ENCODE measurements around the gene CNNM2. TPM values are rescaled to one million over a fixed set of nuclear protein-coding genes. Genes with fewer than 3 reads are reported as not detected.
A peak's percentile ranks its signal among the peaks of the same experiment; 100 is the strongest.

Gene CNNM2
- polyA plus RNA-seq, 3 donors from 2014 or later = 5.3 to 6.5 (median 5.8) TPM

DNA sequence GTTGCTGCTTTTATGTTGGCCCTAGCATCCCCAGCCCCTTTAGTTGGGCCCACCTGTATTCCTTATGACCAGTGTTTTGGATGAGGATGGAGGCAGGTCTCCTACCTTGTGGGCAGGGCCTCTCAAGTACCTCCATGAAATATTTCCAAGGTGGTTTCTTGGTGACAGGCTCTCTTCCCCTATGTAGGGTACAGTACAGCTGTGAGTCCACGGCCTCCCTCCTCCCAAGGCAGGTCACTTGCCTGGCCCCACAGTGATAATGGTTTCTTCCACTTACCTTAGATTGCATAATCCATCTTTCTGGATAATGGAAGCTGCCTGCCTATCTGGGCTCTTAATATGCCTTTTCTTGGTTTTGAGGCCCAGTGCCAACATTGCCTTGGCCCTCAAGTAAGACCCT is 164.6 kb downstream of the CNNM2 start:
- Mint-ChIP-seq H3K4me1 (no peaks in the 10 kb centered on the region), H3K27me3 (ENCODE audit: low read depth in 3 of 3) (peaks cover 2 to 3% (median 2%) of the 10 kb centered on the region in 3 donors), H3K36me3 (peaks cover 4 to 34% (median 8%) of the 10 kb centered on the region in 3 donors), H3K27ac (peak overlapping the region in 3 of 6 donors; percentile 15 to 61 (median 37)), H3K4me3 (no peak overlapping the region), H3K9me3 (no peaks in the 10 kb centered on the region)
- DNase-seq = no peak

DNA sequence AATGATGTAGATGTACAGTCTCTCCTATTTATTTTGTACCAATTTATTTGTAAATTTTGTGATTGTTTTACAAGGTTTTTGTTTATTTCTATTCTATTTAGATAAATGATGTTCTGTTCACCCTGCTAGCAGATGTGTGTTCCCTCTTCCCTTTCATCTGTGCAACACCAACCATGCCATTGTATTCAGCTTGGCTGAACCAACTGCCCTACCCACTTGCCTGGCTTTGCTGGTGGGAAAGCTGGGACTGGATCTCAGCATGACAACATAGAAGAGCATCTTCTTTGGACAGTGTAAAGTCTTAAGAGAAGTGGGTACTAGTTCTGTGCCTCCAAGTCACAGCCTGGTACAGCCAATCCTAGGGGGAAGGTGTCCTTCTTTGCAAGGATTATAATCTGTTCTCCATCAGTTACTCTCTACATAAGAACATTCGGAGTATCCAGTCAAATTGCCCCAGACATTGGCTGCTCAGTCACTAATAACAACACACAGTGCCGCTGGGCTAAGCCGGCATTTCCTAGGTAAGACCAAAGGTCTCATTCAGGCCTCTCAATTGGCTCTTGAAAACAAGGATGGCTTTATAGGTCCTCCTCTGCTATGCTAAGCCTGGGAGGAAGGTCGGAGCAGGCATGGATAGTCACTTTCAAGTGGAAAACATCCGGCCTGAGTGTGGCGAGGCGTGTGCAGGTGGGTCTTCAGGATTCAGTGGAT is 165.3 kb downstream of the CNNM2 start:
- H3K4me1 Mint-ChIP-seq = no peaks in the 10 kb centered on the region
- peak overlapping the region in 4 of 6 donors; percentile 20 to 86 (median 64) for H3K27ac Mint-ChIP-seq
- H3K4me3 Mint-ChIP-seq = no peak overlapping the region

DNA sequence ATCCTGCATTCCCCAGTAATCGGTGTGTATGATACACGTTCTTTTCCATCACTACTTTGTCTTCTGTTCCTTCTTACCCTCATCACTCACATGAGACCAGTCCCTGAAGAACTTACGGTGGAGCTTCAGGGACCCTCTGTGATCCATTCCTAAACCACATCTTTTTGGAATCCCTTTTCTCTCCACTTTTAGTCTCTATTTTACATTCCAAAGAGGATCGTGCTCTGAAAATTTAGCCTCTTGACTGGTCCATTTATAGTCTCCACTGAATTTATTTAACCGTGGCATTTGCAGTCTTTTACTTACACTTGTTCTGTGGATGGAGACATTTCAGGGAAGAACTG is 165.9 kb downstream of the CNNM2 start:
- H3K9me3 Mint-ChIP-seq = no peaks in the 10 kb centered on the region
- no peak overlapping the region for H3K4me3 Mint-ChIP-seq
- H3K36me3 Mint-ChIP-seq = peaks cover 0 to 37% (median 4%) of the 10 kb centered on the region in 3 donors
- no peak for DNase-seq
- no peaks in the 10 kb centered on the region for H3K4me1 Mint-ChIP-seq
- peaks cover 2 to 3% (median 2%) of the 10 kb centered on the region in 3 donors for H3K27me3 Mint-ChIP-seq (ENCODE audit: low read depth in 3 of 3)
- H3K27ac Mint-ChIP-seq = peak overlapping the region in 3 of 6 donors; percentile 3 to 45 (median 20)

More for the DNA sequence above, 165.3 kb downstream of the CNNM2 start:
- Mint-ChIP-seq H3K36me3 (peaks cover 2 to 34% (median 6%) of the 10 kb centered on the region in 3 donors), H3K27me3 (ENCODE audit: low read depth in 3 of 3) (peaks cover 2 to 3% (median 2%) of the 10 kb centered on the region in 3 donors), H3K9me3 (no peaks in the 10 kb centered on the region)
- DNase-seq = no peak

DNA sequence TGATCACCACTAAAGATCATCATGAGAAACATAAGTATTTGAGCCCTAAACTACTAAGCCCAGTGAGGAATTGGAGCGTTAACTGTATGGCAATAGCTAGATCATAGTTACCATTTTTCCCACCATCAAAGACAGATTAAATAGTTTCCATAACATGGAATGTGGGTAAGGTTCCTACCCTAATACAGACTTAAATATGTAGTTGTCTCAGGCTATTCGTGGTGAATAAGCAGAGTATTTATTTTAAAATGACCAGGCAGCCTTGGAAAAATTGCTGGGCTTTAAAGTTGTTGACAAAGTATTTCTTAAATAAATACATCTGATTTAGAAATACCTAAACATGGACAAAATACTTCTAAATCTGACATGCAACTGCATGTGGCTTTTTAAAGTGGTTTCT is 168.2 kb downstream of the CNNM2 start:
- peak overlapping the region in 1 of 6 donors; percentile 12 for H3K27ac Mint-ChIP-seq

DNA sequence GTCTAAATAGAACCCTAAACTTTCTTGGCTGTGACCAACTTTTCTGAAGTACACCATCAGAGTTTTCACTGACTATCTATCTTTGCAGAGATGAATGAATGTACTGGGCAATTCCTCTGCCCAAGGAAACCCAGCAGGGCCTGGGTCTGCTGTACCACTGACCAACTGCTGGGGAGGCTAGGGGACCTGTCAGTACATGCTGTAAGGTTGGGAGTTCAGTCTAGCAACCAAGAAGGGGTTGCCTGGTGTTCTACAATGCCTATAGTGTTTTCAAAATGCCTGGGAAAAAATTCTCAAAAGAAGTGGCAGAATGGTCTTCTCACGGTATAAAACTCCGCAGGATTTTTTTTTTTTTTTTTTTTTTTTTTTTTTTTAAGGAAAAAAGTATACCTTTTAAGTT is 168.7 kb downstream of the CNNM2 start:
- H3K27ac Mint-ChIP-seq = no peak overlapping the region
- H3K27me3 Mint-ChIP-seq (ENCODE audit: low read depth in 3 of 3) = peaks cover 0 to 5% (median 2%) of the 10 kb centered on the region in 3 donors
- no peak for DNase-seq
- H3K36me3 Mint-ChIP-seq = peaks cover 3 to 60% (median 24%) of the 10 kb centered on the region in 3 donors
- H3K9me3 Mint-ChIP-seq = no peaks in the 10 kb centered on the region
- no peak overlapping the region for H3K4me3 Mint-ChIP-seq
- H3K4me1 Mint-ChIP-seq = no peaks in the 10 kb centered on the region

More for the DNA sequence above, 168.2 kb downstream of the CNNM2 start:
- Mint-ChIP-seq H3K4me3 (no peak overlapping the region), H3K27me3 (ENCODE audit: low read depth in 3 of 3) (peaks cover under 1 to 5% (median 2%) of the 10 kb centered on the region in 3 donors), H3K4me1 (no peaks in the 10 kb centered on the region), H3K36me3 (peaks cover 3 to 55% (median 21%) of the 10 kb centered on the region in 3 donors), H3K9me3 (no peaks in the 10 kb centered on the region)
- DNase-seq = no peak

DNA sequence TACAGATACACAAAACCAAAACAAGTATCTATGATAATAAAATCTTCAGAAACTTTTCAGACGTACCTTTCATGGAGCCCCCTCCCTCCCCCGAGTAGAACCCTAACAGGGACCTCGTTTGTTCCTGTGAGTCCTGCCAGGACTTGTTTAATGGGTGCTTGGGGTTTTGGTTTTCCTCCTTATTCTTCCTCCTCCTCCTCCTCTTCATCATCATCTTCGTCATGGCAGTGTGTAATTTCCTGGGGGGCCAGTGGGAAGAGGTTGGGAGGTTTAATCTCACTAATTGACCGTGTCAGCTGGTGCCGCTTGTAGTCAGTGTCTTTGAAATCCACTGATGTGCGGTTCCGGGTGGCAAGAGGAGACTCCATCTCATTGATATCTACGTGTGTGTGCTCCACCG is 171.4 kb downstream of the CNNM2 start:
- no peak for DNase-seq
- H3K4me3 Mint-ChIP-seq = no peak overlapping the region
- H3K4me1 Mint-ChIP-seq = no peaks in the 10 kb centered on the region
- peaks cover 0 to 3% (median 2%) of the 10 kb centered on the region in 3 donors for H3K27me3 Mint-ChIP-seq (ENCODE audit: low read depth in 3 of 3)
- H3K9me3 Mint-ChIP-seq = no peaks in the 10 kb centered on the region
- H3K36me3 Mint-ChIP-seq = peaks cover 14 to 76% (median 39%) of the 10 kb centered on the region in 3 donors
- peak overlapping the region in 1 of 6 donors; percentile 39 for H3K27ac Mint-ChIP-seq

DNA sequence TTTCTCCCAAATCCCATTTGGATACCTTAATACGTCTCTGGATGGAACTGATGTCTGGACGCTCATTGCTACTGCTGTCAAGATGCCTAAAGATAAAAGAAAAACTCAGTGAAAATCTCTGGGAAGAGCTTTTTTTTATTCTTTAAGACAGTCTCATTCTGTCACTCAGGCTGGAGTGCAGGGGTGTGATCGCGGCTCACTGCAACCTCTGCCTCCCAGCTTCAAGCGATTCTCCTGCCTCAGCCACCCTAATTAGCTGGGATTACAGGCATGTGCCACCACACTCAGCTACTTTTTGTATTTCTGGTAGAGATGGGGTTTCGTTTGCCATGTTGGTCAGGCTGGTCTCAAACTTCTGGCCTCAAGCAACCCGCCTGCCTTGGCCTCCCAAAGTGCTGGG is 172.8 kb downstream of the CNNM2 start:
- Mint-ChIP-seq H3K9me3 (no peaks in the 10 kb centered on the region), H3K36me3 (peaks cover 14 to 77% (median 43%) of the 10 kb centered on the region in 3 donors), H3K4me3 (no peak overlapping the region), H3K27ac (peak overlapping the region in 1 of 6 donors; percentile 40), H3K27me3 (ENCODE audit: low read depth in 3 of 3) (peaks cover 0 to 3% (median 2%) of the 10 kb centered on the region in 3 donors), H3K4me1 (no peaks in the 10 kb centered on the region)
- DNase-seq = no peak

DNA sequence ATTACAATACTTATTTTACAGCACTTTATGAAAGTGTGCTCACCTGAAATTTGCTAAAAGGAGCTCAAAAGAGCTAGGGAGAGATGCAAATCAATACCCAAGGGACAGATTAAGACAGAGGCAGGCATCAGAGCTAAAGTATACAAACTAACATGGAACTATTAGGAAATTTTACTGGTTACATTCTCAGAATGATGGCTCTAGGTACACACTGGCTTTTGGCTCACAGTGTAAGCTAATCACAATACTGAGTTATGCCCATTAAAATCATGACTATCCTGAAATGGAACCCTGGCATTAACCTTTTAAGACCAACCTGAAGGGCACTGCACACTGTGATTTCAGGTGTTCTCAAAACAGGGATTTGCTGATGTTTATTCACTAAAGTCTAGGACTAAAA is 176.9 kb downstream of the CNNM2 start:
- H3K27ac Mint-ChIP-seq = no peak overlapping the region
- H3K4me1 Mint-ChIP-seq = no peaks in the 10 kb centered on the region
- peaks cover 0 to 1% (median 0%) of the 10 kb centered on the region in 3 donors for H3K27me3 Mint-ChIP-seq (ENCODE audit: low read depth in 3 of 3)
- DNase-seq = no peak
- no peaks in the 10 kb centered on the region for H3K9me3 Mint-ChIP-seq
- H3K36me3 Mint-ChIP-seq = peaks cover 21 to 71% (median 46%) of the 10 kb centered on the region in 3 donors
- no peak overlapping the region for H3K4me3 Mint-ChIP-seq

DNA sequence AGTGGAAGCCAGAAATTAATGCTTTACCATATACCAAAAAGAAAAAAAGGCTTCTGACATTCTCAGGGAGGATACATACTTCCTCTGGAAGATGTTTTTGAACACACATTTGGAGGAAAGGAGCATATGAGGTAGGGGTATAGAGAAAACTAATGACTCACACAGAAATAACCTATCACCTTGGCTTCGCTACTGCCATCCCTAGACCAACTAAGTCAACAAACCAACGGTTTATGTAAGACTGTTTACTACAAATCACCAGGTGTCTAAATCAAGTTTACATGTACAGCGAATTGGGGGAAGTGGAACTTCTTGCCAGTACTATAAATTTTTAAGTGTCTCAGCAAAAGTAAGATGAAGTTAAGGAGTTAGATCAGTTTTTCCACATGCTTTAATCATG is 178.0 kb downstream of the CNNM2 start:
- Mint-ChIP-seq H3K4me1 (no peaks in the 10 kb centered on the region), H3K9me3 (no peaks in the 10 kb centered on the region), H3K36me3 (peaks cover 18 to 71% (median 37%) of the 10 kb centered on the region in 3 donors), H3K4me3 (no peak overlapping the region), H3K27me3 (ENCODE audit: low read depth in 3 of 3) (peaks cover 0 to 2% (median 1%) of the 10 kb centered on the region in 3 donors), H3K27ac (peak overlapping the region in 1 of 6 donors; percentile 7)
- DNase-seq = no peak

DNA sequence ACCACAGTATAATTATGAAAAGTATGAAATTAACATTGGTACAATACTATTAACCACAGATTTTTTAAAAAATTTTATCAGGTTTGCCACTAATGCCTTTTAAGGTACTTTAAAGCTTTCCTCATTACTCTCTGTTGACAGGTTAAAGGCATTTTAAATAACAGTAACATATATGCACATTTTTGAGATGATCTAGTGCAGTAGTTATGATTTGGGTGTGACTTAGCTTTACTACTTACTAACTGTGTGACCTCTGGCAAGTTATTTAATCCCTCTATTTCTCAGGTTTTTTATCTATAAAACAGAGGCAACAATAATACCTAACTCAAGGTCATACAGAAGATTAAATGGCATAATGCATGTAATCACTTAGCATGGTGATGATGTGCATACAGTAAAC is 180.1 kb downstream of the CNNM2 start:
- no peak for DNase-seq
- Mint-ChIP-seq H3K4me3 (no peak overlapping the region), H3K27me3 (ENCODE audit: low read depth in 3 of 3) (peaks cover 0 to 2% (median 1%) of the 10 kb centered on the region in 3 donors), H3K4me1 (peaks cover 7 to 17% of the 10 kb centered on the region in 2 donors), H3K36me3 (peaks cover 12 to 67% (median 33%) of the 10 kb centered on the region in 3 donors), H3K27ac (no peak overlapping the region), H3K9me3 (no peaks in the 10 kb centered on the region)

DNA sequence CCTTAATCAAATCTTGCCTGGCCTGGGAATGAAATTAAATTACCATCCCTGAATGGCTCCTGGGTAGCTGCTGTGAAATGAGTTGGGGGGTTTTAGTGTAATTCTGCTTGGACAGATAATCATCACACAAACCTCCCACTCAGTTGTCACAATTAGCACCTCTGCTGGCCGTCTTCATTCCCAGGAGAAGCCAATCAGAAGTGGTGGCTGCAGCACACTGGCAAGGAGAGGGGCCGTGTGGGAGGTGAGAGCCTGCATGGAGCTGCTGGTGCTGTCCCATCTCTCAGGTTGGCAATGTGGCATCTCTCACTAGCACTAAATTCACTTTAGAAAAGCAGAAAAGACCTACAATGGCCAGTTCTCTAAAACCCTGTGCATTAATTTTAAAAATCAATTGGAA is 182.5 kb downstream of the CNNM2 start:
- H3K4me1 Mint-ChIP-seq = peaks cover 7 to 19% of the 10 kb centered on the region in 2 donors
- no peak overlapping the region for H3K27ac Mint-ChIP-seq
- H3K9me3 Mint-ChIP-seq = no peaks in the 10 kb centered on the region
- peaks cover 0 to 2% (median 0%) of the 10 kb centered on the region in 3 donors for H3K27me3 Mint-ChIP-seq (ENCODE audit: low read depth in 3 of 3)
- DNase-seq = no peak
- H3K36me3 Mint-ChIP-seq = peaks cover 7 to 59% (median 25%) of the 10 kb centered on the region in 3 donors
- H3K4me3 Mint-ChIP-seq = no peak overlapping the region

DNA sequence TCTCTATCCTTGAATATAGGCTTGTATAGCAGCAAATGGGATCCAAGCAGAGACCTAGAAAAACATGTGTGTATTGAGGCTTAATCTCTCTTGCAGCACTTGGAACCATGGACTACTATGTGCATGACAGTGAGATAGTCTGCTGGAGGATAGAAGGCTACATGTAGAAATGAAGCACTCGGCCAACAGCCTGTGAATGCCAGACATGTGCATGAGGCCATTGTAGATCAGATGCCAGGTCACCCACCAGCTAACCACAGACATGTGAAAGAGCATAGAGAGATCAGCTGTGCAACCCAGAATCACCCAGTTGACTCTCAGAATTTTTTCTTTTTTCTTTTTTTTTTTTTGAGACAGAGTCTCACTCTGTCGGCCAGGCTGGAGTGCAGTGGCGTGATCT is 184.1 kb downstream of the CNNM2 start:
- peaks cover 0 to 2% (median 0%) of the 10 kb centered on the region in 3 donors for H3K27me3 Mint-ChIP-seq (ENCODE audit: low read depth in 3 of 3)
- H3K27ac Mint-ChIP-seq = peak overlapping the region in 5 of 6 donors; percentile 17 to 73 (median 50)
- peaks cover 7 to 28% of the 10 kb centered on the region in 2 donors for H3K4me1 Mint-ChIP-seq
- no peak overlapping the region for H3K4me3 Mint-ChIP-seq
- DNase-seq = no peak
- peaks cover 4 to 56% (median 17%) of the 10 kb centered on the region in 3 donors for H3K36me3 Mint-ChIP-seq
- no peaks in the 10 kb centered on the region for H3K9me3 Mint-ChIP-seq

DNA sequence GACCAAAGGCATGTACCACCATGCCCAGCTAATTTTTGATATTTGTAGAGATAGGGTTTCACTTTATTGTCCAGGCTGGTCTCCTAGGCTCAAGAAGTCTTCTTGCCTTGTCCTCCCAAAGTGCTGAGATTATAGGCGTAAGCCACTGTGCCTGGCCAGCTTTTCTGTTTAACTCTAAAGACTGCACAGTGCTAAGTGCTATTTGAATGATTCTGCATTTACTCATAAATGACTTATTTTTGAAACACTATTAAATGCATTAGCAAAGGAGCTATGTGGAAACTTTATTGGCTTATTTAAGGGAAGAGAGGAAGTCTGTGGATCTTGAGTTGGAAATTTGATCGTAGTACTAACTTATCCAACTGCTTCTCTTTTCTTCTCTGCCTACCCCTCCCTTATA is 185.9 kb downstream of the CNNM2 start:
- Mint-ChIP-seq H3K27me3 (ENCODE audit: low read depth in 3 of 3) (peaks cover 0 to 2% (median 0%) of the 10 kb centered on the region in 3 donors), H3K27ac (no peak overlapping the region), H3K4me3 (no peak overlapping the region), H3K9me3 (no peaks in the 10 kb centered on the region), H3K4me1 (peaks cover 7 to 28% of the 10 kb centered on the region in 2 donors), H3K36me3 (peaks cover 0 to 41% (median 16%) of the 10 kb centered on the region in 3 donors)
- DNase-seq = no peak

DNA sequence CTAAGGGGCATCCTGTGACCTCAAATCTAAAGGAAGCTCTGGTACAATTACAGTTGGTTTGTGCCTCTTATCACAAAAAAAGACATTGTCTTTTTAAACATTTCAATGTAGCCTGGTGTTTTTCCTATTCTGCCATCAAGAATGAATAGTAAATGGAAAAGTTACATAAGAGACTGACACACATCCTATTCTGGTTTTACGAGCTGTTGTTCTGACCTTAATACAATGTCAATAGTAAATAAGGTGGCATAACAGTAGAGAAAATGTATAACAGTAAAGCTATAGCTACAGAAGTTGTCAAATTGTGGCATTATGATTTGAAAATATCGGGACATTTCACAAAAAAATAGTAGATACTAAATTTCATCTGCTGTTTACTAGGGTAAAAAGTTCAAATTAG is 186.6 kb downstream of the CNNM2 start:
- no peaks in the 10 kb centered on the region for H3K9me3 Mint-ChIP-seq
- peaks cover 0 to 44% (median 13%) of the 10 kb centered on the region in 3 donors for H3K36me3 Mint-ChIP-seq
- DNase-seq = no peak
- no peak overlapping the region for H3K4me3 Mint-ChIP-seq
- H3K27me3 Mint-ChIP-seq (ENCODE audit: low read depth in 3 of 3) = peaks cover 0 to 2% (median 0%) of the 10 kb centered on the region in 3 donors
- no peak overlapping the region for H3K27ac Mint-ChIP-seq
- peaks cover 7 to 35% of the 10 kb centered on the region in 2 donors for H3K4me1 Mint-ChIP-seq
